OCI-M2 (cell line): ENCODE results near the gene TMOD4.

ENCODE experiments used
- DNase-seq: peaks from one replicate; lab custom pipeline; 2025; ENCODE audit not compliant: unreplicated experiment; lab: John Stamatoyannopoulos, UW

The TMOD4 gene

GRCh38 chr1:151176514-151177045, 799 bp upstream of the TMOD4 start:
- DNase-seq = no peak

- no peak for DNase-seq
Measured at GRCh38 chr1:151175041-151175741, 590 bp downstream of the TMOD4 start.

- no peak for DNase-seq
Measured at GRCh38 chr1:151171190-151171589, 4.6 kb downstream of the TMOD4 start.

GRCh38 chr1:151167116-151167515, 8.7 kb downstream of the TMOD4 start:
- DNase-seq = no peak

GRCh38 chr1:151166505-151166956, 9.2 kb downstream of the TMOD4 start:
- no peak for DNase-seq

- DNase-seq = peak; percentile 81
Measured at GRCh38 chr1:151165738-151166504, 9.9 kb downstream of the TMOD4 start, which contains the start of the genes LYSMD1 and SCNM1. TSS of gene LYSMD1 (minus strand) at chr1:151165902. CDS start at chr1:151165258, 644 bp downstream. TSS of gene SCNM1 (plus strand) at chr1:151166144. CDS start at chr1:151166153, 9 bp downstream.

GRCh38 chr1:151165281-151165737, 10.5 kb downstream of the TMOD4 start:
- no peak for DNase-seq

- DNase-seq = no peak
Measured at GRCh38 chr1:151164732-151165280, 11.0 kb downstream of the TMOD4 start.

GRCh38 chr1:151159373-151159772, 16.4 kb downstream of the TMOD4 start:
- no peak for DNase-seq

GRCh38 chr1:151158751-151159251, 17.0 kb downstream of the TMOD4 start:
- DNase-seq = no peak

- no peak for DNase-seq
Measured at GRCh38 chr1:151158326-151158725, 17.5 kb downstream of the TMOD4 start.

- DNase-seq = peak; percentile 51
Measured at GRCh38 chr1:151157067-151157531, 18.7 kb downstream of the TMOD4 start.

- peak; percentile 84 for DNase-seq
Measured at GRCh38 chr1:151156515-151156819, 19.3 kb downstream of the TMOD4 start, which contains the start of gene TNFAIP8L2. TSS of gene TNFAIP8L2 (plus strand) at chr1:151156649. CDS start at chr1:151158698, 2,049 bp downstream.

GRCh38 chr1:151147665-151148064, 28.1 kb downstream of the TMOD4 start:
- peak; percentile 29 for DNase-seq

GRCh38 chr1:151147132-151147503, 28.7 kb downstream of the TMOD4 start:
- DNase-seq = no peak

GRCh38 chr1:151146412-151147131, 29.2 kb downstream of the TMOD4 start, which contains the start of gene SEMA6C:
TSS of gene SEMA6C (minus strand) at chr1:151146631. CDS start at chr1:151142621, 4,010 bp downstream.
- DNase-seq = peak; percentile 30

- no peak for DNase-seq
Measured at GRCh38 chr1:151146072-151146411, 29.7 kb downstream of the TMOD4 start.

GRCh38 chr1:151145304-151146071, 30.3 kb downstream of the TMOD4 start:
- no peak for DNase-seq

GRCh38 chr1:151144474-151145303, 31.1 kb downstream of the TMOD4 start:
- no peak for DNase-seq
